CD4-positive, alpha-beta T cell (primary cell): ENCODE results near the gene INO80. TPM values are rescaled to one million over a fixed set of nuclear protein-coding genes. Genes with fewer than 3 reads are reported as not detected.

Source experiments
- ATAC-seq: fragments of 200-7000 bp; cut with Tn5 transposase; one replicate; pipeline ENCODE4 v1.10.0; 2022; ENCODE audit warnings: mild to moderate bottlenecking; ENCODE audit not compliant: poor library complexity
- CTCF ChIA-PET: fragments of 350-600 bp; sonication (Branson Sonifier 250); formaldehyde crosslinking; loops from one replicate; lab custom pipeline; 2021; ENCODE audit warnings: antibody characterized with exemption, inconsistent platforms; lab: Charles Lee
- POLR2A ChIA-PET: fragments of 350-600 bp; sonication (Branson Sonifier 250); formaldehyde crosslinking; loops from one replicate; lab custom pipeline; 2021; ENCODE audit warnings: antibody characterized with exemption, inconsistent platforms; lab: Charles Lee
- DNase-seq, 14 experiments: peaks; one replicate each; pipeline ENCODE4 v3.0.0-alpha.2; 2013 to 2020; ENCODE audit warnings: mixed read lengths in 2 of 14
- H3K27ac ChIP-seq, 2 donors: one replicate each; pipeline versions ENCODE4 v1.5.1 to v1.7.0; 2013; ENCODE audit warnings: low read length in 2 of 2, low read depth in 1 of 2, mild to moderate bottlenecking in 1 of 2
- H3K27me3 ChIP-seq, 2 experiments: 1 replicate in 1 of 2; 2 replicates in 1 of 2; pipeline versions ENCODE4 v1.6.1 to v1.7.0; 2013; ENCODE audit warnings: low read length in 2 of 2, control low read depth in 1 of 2, mild to moderate bottlenecking in 1 of 2, moderate library complexity in 1 of 2; ENCODE audit not compliant: insufficient read depth in 2 of 2, control insufficient read depth in 1 of 2
- H3K36me3 ChIP-seq: one replicate; pipeline ENCODE4 v1.6.1; 2013; ENCODE audit warnings: low read length, control low read depth; ENCODE audit not compliant: insufficient read depth
- H3K4me1 ChIP-seq: one replicate; pipeline ENCODE4 v1.6.1; 2013; ENCODE audit warnings: low read length, control low read depth; ENCODE audit not compliant: insufficient read depth
- H3K4me3 ChIP-seq: one replicate; pipeline ENCODE4 v1.5.1; 2013; ENCODE audit warnings: mild to moderate bottlenecking, low read length, moderate library complexity
- H3K9me3 ChIP-seq, 2 experiments: 1 replicate in 1 of 2; 2 replicates in 1 of 2; pipeline versions ENCODE4 v1.6.1 to v1.7.0; 2013; ENCODE audit warnings: low read length in 2 of 2, mild to moderate bottlenecking in 2 of 2, control low read depth in 1 of 2, moderate library complexity in 1 of 2; ENCODE audit not compliant: control insufficient read depth in 1 of 2, insufficient read depth in 1 of 2
- H3K27ac Mint-ChIP-seq: one replicate; pipeline ENCODE4 v1.8.0; 2020; ENCODE audit warnings: mixed read lengths
- H3K27me3 Mint-ChIP-seq: one replicate; pipeline ENCODE4 v1.8.0; 2021; ENCODE audit warnings: mixed read lengths
- H3K36me3 Mint-ChIP-seq: one replicate; pipeline ENCODE4 v1.8.0; 2021; ENCODE audit warnings: low read depth, mixed read lengths
- H3K4me1 Mint-ChIP-seq: one replicate; pipeline ENCODE4 v1.8.0; 2021; ENCODE audit warnings: low read depth, mixed read lengths
- H3K4me3 Mint-ChIP-seq: one replicate; pipeline ENCODE4 v1.8.0; 2020; ENCODE audit warnings: mild to moderate bottlenecking, mixed read lengths
- H3K9me3 Mint-ChIP-seq: one replicate; pipeline ENCODE4 v1.8.0; 2020; ENCODE audit warnings: mixed read lengths
- intact Hi-C, 2 experiments: fragments of 100-400 bp; cut with DNase I in 1 of 2; cut with micrococcal nuclease in 1 of 2; formaldehyde crosslinking; loops; one replicate each; pipeline versions ENCODE4 v1.15.1 to v1.9.0; 2023 to 2025; cut with DNase I, micrococcal nuclease
- total RNA-seq, 174 experiments: library from RNA in 2 of 174; stranded (reverse) in 2 of 174; gene quantifications; one replicate each; pipeline ENCODE4 v1.2.3 and lab custom pipeline; 2021 to 2026
- TF ChIP-seq, protein P1 (sequence below): fragments of 200-600 bp; IDR thresholded peaks from one replicate; pipeline ENCODE4 v1.8.0; 2022; ENCODE audit warnings: antibody characterized with exemption, mild to moderate bottlenecking

Gene INO80
- total RNA-seq, 2 experiments from 2014 or later = 20.3 to 22.9 TPM

GRCh38 chr15:40992825-40993224 is 123.3 kb downstream of the INO80 start:
- H3K4me3 Mint-ChIP-seq = no peak overlapping the region
- CTCF ChIA-PET = no interaction called here
- H3K27ac Mint-ChIP-seq = no peak overlapping the region
- Histone ChIP-seq H3K4me3 (no peak overlapping the region), H3K4me1 (no peaks in the 10 kb centered on the region), H3K27ac (no peak overlapping the region), H3K9me3 (no peaks in the 10 kb centered on the region), H3K27me3 (no peaks in the 10 kb centered on the region), H3K36me3 (peaks cover 62% of the 10 kb centered on the region)
- POLR2A ChIA-PET = no interaction called here
- DNase-seq (no peak), ATAC-seq (no peak)
- intact Hi-C loops = no loop called here
- H3K4me1 Mint-ChIP-seq = no peaks in the 10 kb centered on the region
- peaks cover 80% of the 10 kb centered on the region for H3K36me3 Mint-ChIP-seq
- TF ChIP-seq, protein P1, sequence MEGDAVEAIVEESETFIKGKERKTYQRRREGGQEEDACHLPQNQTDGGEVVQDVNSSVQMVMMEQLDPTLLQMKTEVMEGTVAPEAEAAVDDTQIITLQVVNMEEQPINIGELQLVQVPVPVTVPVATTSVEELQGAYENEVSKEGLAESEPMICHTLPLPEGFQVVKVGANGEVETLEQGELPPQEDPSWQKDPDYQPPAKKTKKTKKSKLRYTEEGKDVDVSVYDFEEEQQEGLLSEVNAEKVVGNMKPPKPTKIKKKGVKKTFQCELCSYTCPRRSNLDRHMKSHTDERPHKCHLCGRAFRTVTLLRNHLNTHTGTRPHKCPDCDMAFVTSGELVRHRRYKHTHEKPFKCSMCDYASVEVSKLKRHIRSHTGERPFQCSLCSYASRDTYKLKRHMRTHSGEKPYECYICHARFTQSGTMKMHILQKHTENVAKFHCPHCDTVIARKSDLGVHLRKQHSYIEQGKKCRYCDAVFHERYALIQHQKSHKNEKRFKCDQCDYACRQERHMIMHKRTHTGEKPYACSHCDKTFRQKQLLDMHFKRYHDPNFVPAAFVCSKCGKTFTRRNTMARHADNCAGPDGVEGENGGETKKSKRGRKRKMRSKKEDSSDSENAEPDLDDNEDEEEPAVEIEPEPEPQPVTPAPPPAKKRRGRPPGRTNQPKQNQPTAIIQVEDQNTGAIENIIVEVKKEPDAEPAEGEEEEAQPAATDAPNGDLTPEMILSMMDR = no peak
- H3K9me3 Mint-ChIP-seq = no peaks in the 10 kb centered on the region
- no peaks in the 10 kb centered on the region for H3K27me3 Mint-ChIP-seq

- Mint-ChIP-seq H3K27me3 (no peaks in the 10 kb centered on the region), H3K27ac (no peak overlapping the region), H3K9me3 (no peaks in the 10 kb centered on the region), H3K36me3 (peaks cover 80% of the 10 kb centered on the region), H3K4me1 (no peaks in the 10 kb centered on the region), H3K4me3 (no peak overlapping the region)
- DNase-seq (no peak), ATAC-seq (no peak)
- intact Hi-C loops = no loop called here
- Histone ChIP-seq H3K27me3 (no peaks in the 10 kb centered on the region), H3K4me1 (no peaks in the 10 kb centered on the region), H3K4me3 (no peak overlapping the region), H3K27ac (no peak overlapping the region), H3K36me3 (peaks cover 62% of the 10 kb centered on the region), H3K9me3 (no peaks in the 10 kb centered on the region)
- ChIA-PET POLR2A (no interaction called here), CTCF (no interaction called here)
- TF ChIP-seq, protein P1 = no peak
Observed at GRCh38 chr15:40992241-40992741, 123.8 kb downstream of the INO80 start.

GRCh38 chr15:40991355-40991754 is 124.7 kb downstream of the INO80 start:
- Mint-ChIP-seq H3K27ac (no peak overlapping the region), H3K27me3 (no peaks in the 10 kb centered on the region), H3K4me3 (no peak overlapping the region), H3K4me1 (no peaks in the 10 kb centered on the region), H3K9me3 (no peaks in the 10 kb centered on the region), H3K36me3 (peaks cover 80% of the 10 kb centered on the region)
- ATAC-seq (no peak), DNase-seq (no peak)
- ChIA-PET POLR2A (no interaction called here), CTCF (no interaction called here)
- Histone ChIP-seq H3K27ac (no peak overlapping the region), H3K9me3 (no peaks in the 10 kb centered on the region), H3K27me3 (no peaks in the 10 kb centered on the region), H3K4me1 (no peaks in the 10 kb centered on the region), H3K4me3 (no peak overlapping the region), H3K36me3 (peaks cover 63% of the 10 kb centered on the region)
- intact Hi-C loops = no loop called here
- TF ChIP-seq, protein P1 = no peak
